CD4-positive, alpha-beta T cell (primary cell): Measurements from ENCODE around the gene ITSN1. TPM values are rescaled to one million over a fixed set of nuclear protein-coding genes. Genes with fewer than 3 reads are reported as not detected.

Experiments used
- ATAC-seq: fragments of 200-7000 bp; cut with Tn5 transposase; one replicate; pipeline ENCODE4 v1.10.0; 2022; ENCODE audit warnings: mild to moderate bottlenecking; ENCODE audit not compliant: poor library complexity
- CTCF ChIA-PET: fragments of 350-600 bp; sonication (Branson Sonifier 250); formaldehyde crosslinking; loops from one replicate; lab custom pipeline; 2021; ENCODE audit warnings: antibody characterized with exemption, inconsistent platforms; lab: Charles Lee
- POLR2A ChIA-PET: fragments of 350-600 bp; sonication (Branson Sonifier 250); formaldehyde crosslinking; loops from one replicate; lab custom pipeline; 2021; ENCODE audit warnings: antibody characterized with exemption, inconsistent platforms; lab: Charles Lee
- DNase-seq, 14 experiments: peaks; one replicate each; pipeline ENCODE4 v3.0.0-alpha.2; 2013 to 2020; ENCODE audit warnings: mixed read lengths in 2 of 14
- H3K27ac ChIP-seq, 2 donors: one replicate each; pipeline versions ENCODE4 v1.5.1 to v1.7.0; 2013; ENCODE audit warnings: low read length in 2 of 2, low read depth in 1 of 2, mild to moderate bottlenecking in 1 of 2
- H3K27me3 ChIP-seq, 2 experiments: 1 replicate in 1 of 2; 2 replicates in 1 of 2; pipeline versions ENCODE4 v1.6.1 to v1.7.0; 2013; ENCODE audit warnings: low read length in 2 of 2, control low read depth in 1 of 2, mild to moderate bottlenecking in 1 of 2, moderate library complexity in 1 of 2; ENCODE audit not compliant: insufficient read depth in 2 of 2, control insufficient read depth in 1 of 2
- H3K36me3 ChIP-seq: one replicate; pipeline ENCODE4 v1.6.1; 2013; ENCODE audit warnings: low read length, control low read depth; ENCODE audit not compliant: insufficient read depth
- H3K4me1 ChIP-seq: one replicate; pipeline ENCODE4 v1.6.1; 2013; ENCODE audit warnings: low read length, control low read depth; ENCODE audit not compliant: insufficient read depth
- H3K4me3 ChIP-seq: one replicate; pipeline ENCODE4 v1.5.1; 2013; ENCODE audit warnings: mild to moderate bottlenecking, low read length, moderate library complexity
- H3K9me3 ChIP-seq, 2 experiments: 1 replicate in 1 of 2; 2 replicates in 1 of 2; pipeline versions ENCODE4 v1.6.1 to v1.7.0; 2013; ENCODE audit warnings: low read length in 2 of 2, mild to moderate bottlenecking in 2 of 2, control low read depth in 1 of 2, moderate library complexity in 1 of 2; ENCODE audit not compliant: control insufficient read depth in 1 of 2, insufficient read depth in 1 of 2
- H3K27ac Mint-ChIP-seq: one replicate; pipeline ENCODE4 v1.8.0; 2020; ENCODE audit warnings: mixed read lengths
- H3K27me3 Mint-ChIP-seq: one replicate; pipeline ENCODE4 v1.8.0; 2021; ENCODE audit warnings: mixed read lengths
- H3K36me3 Mint-ChIP-seq: one replicate; pipeline ENCODE4 v1.8.0; 2021; ENCODE audit warnings: low read depth, mixed read lengths
- H3K4me1 Mint-ChIP-seq: one replicate; pipeline ENCODE4 v1.8.0; 2021; ENCODE audit warnings: low read depth, mixed read lengths
- H3K4me3 Mint-ChIP-seq: one replicate; pipeline ENCODE4 v1.8.0; 2020; ENCODE audit warnings: mild to moderate bottlenecking, mixed read lengths
- H3K9me3 Mint-ChIP-seq: one replicate; pipeline ENCODE4 v1.8.0; 2020; ENCODE audit warnings: mixed read lengths
- intact Hi-C, 2 experiments: fragments of 100-400 bp; cut with DNase I in 1 of 2; cut with micrococcal nuclease in 1 of 2; formaldehyde crosslinking; loops; one replicate each; pipeline versions ENCODE4 v1.15.1 to v1.9.0; 2023 to 2025; cut with DNase I, micrococcal nuclease
- total RNA-seq, 174 experiments: library from RNA in 2 of 174; stranded (reverse) in 2 of 174; gene quantifications; one replicate each; pipeline ENCODE4 v1.2.3 and lab custom pipeline; 2021 to 2026
- TF ChIP-seq, protein P1 (sequence below): fragments of 200-600 bp; IDR thresholded peaks from one replicate; pipeline ENCODE4 v1.8.0; 2022; ENCODE audit warnings: antibody characterized with exemption, mild to moderate bottlenecking

Gene ITSN1
- total RNA-seq, 2 experiments from 2014 or later: 2.1 to 3.0 TPM

- intact Hi-C loops: loop anchor here (1.0 to 5.0 kb wide), 2 partner anchors 11 to 41 kb away; no protein-coding TSS in a partner anchor
- ChIA-PET CTCF (interaction anchor here (0.8 to 3.8 kb wide), 7 partner anchors 9 to 411 kb away, joined by 3 to 50 read pairs (median 4); no protein-coding TSS in a partner anchor), POLR2A (interaction anchor here (0.6 to 10.1 kb wide), 16 partner anchors 10 to 411 kb away, joined by 3 to 519 read pairs (median 5); partner anchors contain the start of genes MRPS6 and SLC5A3)
- no peaks in the 10 kb centered on the region for H3K9me3 ChIP-seq
- H3K4me1 ChIP-seq: peaks cover 84% of the 10 kb centered on the region
- peaks cover 9% of the 10 kb centered on the region for H3K36me3 ChIP-seq
- Mint-ChIP-seq H3K27me3 (no peaks in the 10 kb centered on the region), H3K9me3 (no peaks in the 10 kb centered on the region), H3K4me3 (peak overlapping the region; percentile 81), H3K27ac (peak overlapping the region; percentile 98), H3K36me3 (peaks cover 56% of the 10 kb centered on the region), H3K4me1 (peaks cover 94% of the 10 kb centered on the region)
- H3K27ac ChIP-seq: peak overlapping the region; percentile 71 to 95
- TF ChIP-seq, protein P1, sequence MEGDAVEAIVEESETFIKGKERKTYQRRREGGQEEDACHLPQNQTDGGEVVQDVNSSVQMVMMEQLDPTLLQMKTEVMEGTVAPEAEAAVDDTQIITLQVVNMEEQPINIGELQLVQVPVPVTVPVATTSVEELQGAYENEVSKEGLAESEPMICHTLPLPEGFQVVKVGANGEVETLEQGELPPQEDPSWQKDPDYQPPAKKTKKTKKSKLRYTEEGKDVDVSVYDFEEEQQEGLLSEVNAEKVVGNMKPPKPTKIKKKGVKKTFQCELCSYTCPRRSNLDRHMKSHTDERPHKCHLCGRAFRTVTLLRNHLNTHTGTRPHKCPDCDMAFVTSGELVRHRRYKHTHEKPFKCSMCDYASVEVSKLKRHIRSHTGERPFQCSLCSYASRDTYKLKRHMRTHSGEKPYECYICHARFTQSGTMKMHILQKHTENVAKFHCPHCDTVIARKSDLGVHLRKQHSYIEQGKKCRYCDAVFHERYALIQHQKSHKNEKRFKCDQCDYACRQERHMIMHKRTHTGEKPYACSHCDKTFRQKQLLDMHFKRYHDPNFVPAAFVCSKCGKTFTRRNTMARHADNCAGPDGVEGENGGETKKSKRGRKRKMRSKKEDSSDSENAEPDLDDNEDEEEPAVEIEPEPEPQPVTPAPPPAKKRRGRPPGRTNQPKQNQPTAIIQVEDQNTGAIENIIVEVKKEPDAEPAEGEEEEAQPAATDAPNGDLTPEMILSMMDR: no peak
- H3K4me3 ChIP-seq: peak overlapping the region; percentile 35
- DNase-seq: peak; percentile 35 to 89 (median 68)
- peak; percentile 76 for ATAC-seq
- no peaks in the 10 kb centered on the region for H3K27me3 ChIP-seq
These were observed 294.2 kb downstream of the ITSN1 start for GRCh38 chr21:33936301-33937038.

DNA sequence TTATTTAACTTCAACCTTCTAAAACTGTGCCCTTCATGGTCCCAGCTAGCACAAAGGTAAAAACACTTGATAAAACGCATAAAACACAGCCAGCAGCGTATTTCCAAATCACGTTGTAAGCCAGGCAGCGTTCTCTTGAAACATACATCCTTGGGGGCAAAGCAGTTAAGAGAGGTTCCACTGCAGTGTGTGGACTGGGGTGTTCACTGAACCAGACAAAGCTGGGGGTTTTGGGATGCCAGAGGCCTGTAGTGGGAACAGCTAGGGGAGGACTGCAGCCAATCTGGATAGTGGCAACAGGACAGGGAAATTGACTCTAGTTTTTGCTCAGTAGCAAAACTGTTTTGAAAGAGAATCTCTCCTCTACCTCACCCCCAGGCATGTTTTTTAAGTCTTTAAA is 294.8 kb downstream of the ITSN1 start:
- Mint-ChIP-seq H3K27ac (peak overlapping the region; percentile 98), H3K27me3 (no peaks in the 10 kb centered on the region), H3K4me3 (peak overlapping the region; percentile 81), H3K36me3 (peaks cover 49% of the 10 kb centered on the region), H3K4me1 (peaks cover 88% of the 10 kb centered on the region), H3K9me3 (no peaks in the 10 kb centered on the region)
- intact Hi-C loops: loop anchor here (5.0 kb wide), 1 partner anchor 40 kb away; no protein-coding TSS in a partner anchor
- TF ChIP-seq, protein P1: no peak
- peak; percentile 9 for ATAC-seq
- DNase-seq: peak in 3 of 14 experiments; percentile 36 to 39 (median 37)
- peak overlapping the region; percentile 35 for H3K4me3 ChIP-seq
- peaks cover 9% of the 10 kb centered on the region for H3K36me3 ChIP-seq
- peaks cover 84% of the 10 kb centered on the region for H3K4me1 ChIP-seq
- H3K27ac ChIP-seq: peak overlapping the region; percentile 71 to 95
- ChIA-PET POLR2A (interaction anchor here (0.7 to 10.1 kb wide), 12 partner anchors 9 to 411 kb away, joined by 3 to 519 read pairs (median 6); partner anchors contain the start of genes MRPS6 and SLC5A3), CTCF (interaction anchor here (0.8 to 3.8 kb wide), 5 partner anchors 8 to 261 kb away, joined by 3 to 50 read pairs (median 5); no protein-coding TSS in a partner anchor)
- no peaks in the 10 kb centered on the region for H3K27me3 ChIP-seq
- H3K9me3 ChIP-seq: no peaks in the 10 kb centered on the region

DNA sequence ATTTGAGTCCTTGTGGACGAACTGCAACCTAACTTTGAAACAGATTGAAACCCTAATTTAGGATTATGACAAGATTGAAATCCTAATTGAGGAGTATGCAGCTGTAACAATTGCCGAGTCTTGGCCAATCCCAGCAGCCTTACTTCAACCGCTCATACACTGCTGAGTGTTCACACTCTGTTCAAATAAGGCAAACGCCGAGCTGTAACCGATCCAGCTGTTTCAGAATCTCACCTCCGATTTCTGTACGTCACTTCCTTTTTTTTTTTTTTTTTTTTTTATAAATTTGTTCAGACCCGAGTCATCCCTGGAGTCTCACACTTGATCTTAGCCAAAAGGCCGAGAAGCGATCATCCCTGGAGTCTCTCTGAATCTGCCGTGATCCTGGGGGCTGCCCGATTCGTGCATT is 295.6 kb downstream of the ITSN1 start:
- Mint-ChIP-seq H3K27ac (peak overlapping the region; percentile 98), H3K9me3 (no peaks in the 10 kb centered on the region), H3K36me3 (peaks cover 44% of the 10 kb centered on the region), H3K4me3 (peak overlapping the region; percentile 65), H3K27me3 (no peaks in the 10 kb centered on the region), H3K4me1 (peaks cover 83% of the 10 kb centered on the region)
- ChIA-PET POLR2A (interaction anchor here (1.5 to 10.1 kb wide), 4 partner anchors 8 to 135 kb away, joined by 4 to 519 read pairs (median 6); partner anchors contain the start of genes MRPS6 and SLC5A3), CTCF (interaction anchor here (0.6 to 3.8 kb wide), 3 partner anchors 11 to 652 kb away, joined by 3 to 50 read pairs (median 20); no protein-coding TSS in a partner anchor)
- peaks cover 6% of the 10 kb centered on the region for H3K36me3 ChIP-seq
- H3K4me1 ChIP-seq: peaks cover 83% of the 10 kb centered on the region
- no peaks in the 10 kb centered on the region for H3K27me3 ChIP-seq
- ATAC-seq (peak; percentile 43), DNase-seq (peak in 6 of 14 experiments; percentile 25 to 85 (median 61))
- TF ChIP-seq, protein P1: no peak
- no peak overlapping the region for H3K4me3 ChIP-seq
- peak overlapping the region; percentile 71 to 95 for H3K27ac ChIP-seq
- no peaks in the 10 kb centered on the region for H3K9me3 ChIP-seq
- intact Hi-C loops: loop anchor here (5.0 kb wide), 1 partner anchor 39 kb away; no protein-coding TSS in a partner anchor
